ENCODE measurements around the gene BACE2. TPM values are rescaled to one million over a fixed set of nuclear protein-coding genes. Genes with fewer than 3 reads are reported as not detected.
A peak's percentile ranks its signal among the peaks of the same experiment; 100 is the strongest.

Gene BACE2
- total and polyA plus RNA-seq, 2 donors (not counting 1 experiment from before 2014, with no cell fraction given): 18.4 to 40.8 TPM

DNA sequence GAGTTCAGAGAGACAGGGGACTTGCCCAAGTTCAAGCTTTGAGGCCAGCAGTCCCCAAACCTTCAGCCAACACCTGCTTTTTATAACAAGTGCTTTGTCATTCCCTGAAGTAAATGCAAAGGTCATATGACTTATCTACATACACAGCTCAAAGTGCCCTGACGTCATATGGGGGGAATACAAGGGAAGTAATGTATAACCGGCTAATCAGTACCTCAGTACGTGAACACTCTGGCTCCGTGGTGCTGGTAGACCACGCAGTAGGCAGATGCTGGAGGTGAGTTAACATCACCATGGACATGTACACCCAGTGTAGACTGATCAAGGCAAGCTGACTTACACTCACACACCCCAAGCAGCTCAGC lies 60.0 kb downstream of the BACE2 start:
- H3K4me1 ChIP-seq (ENCODE audit: control insufficient read depth in 2 of 2, insufficient read depth in 2 of 2, low read length in 2 of 2): peaks cover 43 to 53% of the 10 kb centered on the region in 2 donors
- H4K20me1 ChIP-seq (ENCODE audit: control insufficient read depth, insufficient read depth, low read length, poor library complexity, severe bottlenecking): no peaks in the 10 kb centered on the region
- intact Hi-C loops (cut with micrococcal nuclease): no loop called here
- H2AFZ ChIP-seq (ENCODE audit: insufficient read depth, low read depth, low read length, poor library complexity, severe bottlenecking): no peak overlapping the region
- Mint-ChIP-seq H3K9me3 (ENCODE audit: insufficient read depth) (no peaks in the 10 kb centered on the region), H3K27ac (peak overlapping the region; percentile 87), H3K27me3 (no peaks in the 10 kb centered on the region), H3K4me3 (peak overlapping the region; percentile 84), H3K4me1 (peaks cover 61% of the 10 kb centered on the region)
- no peak overlapping the region for H3K4me3 ChIP-seq (ENCODE audit: control extremely low read depth in 1 of 5, extremely low read depth in 1 of 5, insufficient read depth in 1 of 5, low read depth in 2 of 5, low read length in 4 of 5)
- no peak for ATAC-seq (ENCODE audit: low read depth)
- no peak overlapping the region for H3K9ac ChIP-seq (ENCODE audit: low read length)
- DNase-seq: peak; percentile 24
- no peaks in the 10 kb centered on the region for H3K9me3 ChIP-seq (ENCODE audit: control extremely low read depth in 1 of 3, control insufficient read depth in 2 of 3, insufficient read depth in 1 of 3, low read length in 2 of 3)
- H3K27me3 ChIP-seq (replicated peaks in 1 of 4; ENCODE audit: control extremely low read depth in 1 of 4, control insufficient read depth in 3 of 4, insufficient read depth in 4 of 4, low read length in 3 of 4): no peaks in the 10 kb centered on the region
- WGBS (ENCODE audit: insufficient coverage): no CpG with 5 or more reads among the region's 5 CpGs
- H3K79me2 ChIP-seq (ENCODE audit: control insufficient read depth, insufficient read depth, low read length): peaks cover 28% of the 10 kb centered on the region
- H3K36me3 ChIP-seq (replicated peaks in 1 of 2; ENCODE audit: control extremely low read depth in 1 of 2, control insufficient read depth in 1 of 2, extremely low read depth in 1 of 2, insufficient read depth in 2 of 2, low read length in 1 of 2): no peaks in the 10 kb centered on the region
- TF ChIP-seq EZH2 (IDR thresholded peaks at IDR 0.05; ENCODE audit: borderline replicate concordance, insufficient read depth, low read depth, low read length, poor library complexity, severe bottlenecking): no peak
- peak overlapping the region; percentile 87 to 89 for H3K27ac ChIP-seq (ENCODE audit: low read length in 2 of 2)
- CTCF ChIA-PET: interaction anchor here (1.4 to 2.4 kb wide), 2 partner anchors 56 to 59 kb away, joined by 3 to 12 read pairs; no protein-coding TSS in a partner anchor
- POLR2A ChIA-PET: no interaction called here
- H3K4me2 ChIP-seq (replicated peaks; ENCODE audit: low read depth, low read length, poor library complexity, severe bottlenecking): peak overlapping the region; percentile 76

GRCh38 chr21:41228492-41228891 lies 60.5 kb downstream of the BACE2 start:
- no peaks in the 10 kb centered on the region for H3K27me3 Mint-ChIP-seq
- intact Hi-C loops (cut with micrococcal nuclease): no loop called here
- H3K4me3 Mint-ChIP-seq: peak overlapping the region; percentile 84

More at GRCh38 chr21:41228492-41228891, 60.5 kb downstream of the BACE2 start:
- H2AFZ ChIP-seq (ENCODE audit: insufficient read depth, low read depth, low read length, poor library complexity, severe bottlenecking): no peak overlapping the region
- no peak overlapping the region for H3K4me3 ChIP-seq (ENCODE audit: control extremely low read depth in 1 of 5, extremely low read depth in 1 of 5, insufficient read depth in 1 of 5, low read depth in 2 of 5, low read length in 4 of 5)
- peaks cover 33% of the 10 kb centered on the region for H3K79me2 ChIP-seq (ENCODE audit: control insufficient read depth, insufficient read depth, low read length)
- no peak for DNase-seq
- peaks cover 66% of the 10 kb centered on the region for H3K4me1 Mint-ChIP-seq
- no peaks in the 10 kb centered on the region for H3K27me3 ChIP-seq (replicated peaks in 1 of 4; ENCODE audit: control extremely low read depth in 1 of 4, control insufficient read depth in 3 of 4, insufficient read depth in 4 of 4, low read length in 3 of 4)
- peak overlapping the region; percentile 76 for H3K4me2 ChIP-seq (replicated peaks; ENCODE audit: low read depth, low read length, poor library complexity, severe bottlenecking)
- ATAC-seq (ENCODE audit: low read depth): no peak
- no peaks in the 10 kb centered on the region for H3K36me3 ChIP-seq (replicated peaks in 1 of 2; ENCODE audit: control extremely low read depth in 1 of 2, control insufficient read depth in 1 of 2, extremely low read depth in 1 of 2, insufficient read depth in 2 of 2, low read length in 1 of 2)
- no peaks in the 10 kb centered on the region for H3K9me3 ChIP-seq (ENCODE audit: control extremely low read depth in 1 of 3, control insufficient read depth in 2 of 3, insufficient read depth in 1 of 3, low read length in 2 of 3)
- H3K4me1 ChIP-seq (ENCODE audit: control insufficient read depth in 2 of 2, insufficient read depth in 2 of 2, low read length in 2 of 2): peaks cover 48 to 59% of the 10 kb centered on the region in 2 donors
- peak overlapping the region; percentile 87 for H3K27ac Mint-ChIP-seq
- WGBS (ENCODE audit: insufficient coverage): no CpG with 5 or more reads among the region's 5 CpGs
- H3K9me3 Mint-ChIP-seq (ENCODE audit: insufficient read depth): no peaks in the 10 kb centered on the region
- no peaks in the 10 kb centered on the region for H4K20me1 ChIP-seq (ENCODE audit: control insufficient read depth, insufficient read depth, low read length, poor library complexity, severe bottlenecking)
- H3K27ac ChIP-seq (ENCODE audit: low read length in 2 of 2): peak overlapping the region; percentile 87 to 89
- no peak for TF ChIP-seq EZH2 (IDR thresholded peaks at IDR 0.05; ENCODE audit: borderline replicate concordance, insufficient read depth, low read depth, low read length, poor library complexity, severe bottlenecking)
- TF ChIP-seq, protein P1, sequence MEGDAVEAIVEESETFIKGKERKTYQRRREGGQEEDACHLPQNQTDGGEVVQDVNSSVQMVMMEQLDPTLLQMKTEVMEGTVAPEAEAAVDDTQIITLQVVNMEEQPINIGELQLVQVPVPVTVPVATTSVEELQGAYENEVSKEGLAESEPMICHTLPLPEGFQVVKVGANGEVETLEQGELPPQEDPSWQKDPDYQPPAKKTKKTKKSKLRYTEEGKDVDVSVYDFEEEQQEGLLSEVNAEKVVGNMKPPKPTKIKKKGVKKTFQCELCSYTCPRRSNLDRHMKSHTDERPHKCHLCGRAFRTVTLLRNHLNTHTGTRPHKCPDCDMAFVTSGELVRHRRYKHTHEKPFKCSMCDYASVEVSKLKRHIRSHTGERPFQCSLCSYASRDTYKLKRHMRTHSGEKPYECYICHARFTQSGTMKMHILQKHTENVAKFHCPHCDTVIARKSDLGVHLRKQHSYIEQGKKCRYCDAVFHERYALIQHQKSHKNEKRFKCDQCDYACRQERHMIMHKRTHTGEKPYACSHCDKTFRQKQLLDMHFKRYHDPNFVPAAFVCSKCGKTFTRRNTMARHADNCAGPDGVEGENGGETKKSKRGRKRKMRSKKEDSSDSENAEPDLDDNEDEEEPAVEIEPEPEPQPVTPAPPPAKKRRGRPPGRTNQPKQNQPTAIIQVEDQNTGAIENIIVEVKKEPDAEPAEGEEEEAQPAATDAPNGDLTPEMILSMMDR (IDR thresholded peaks at IDR 0.05): no peak
- ChIA-PET CTCF (interaction anchor here (1.4 to 2.4 kb wide), 2 partner anchors 56 to 59 kb away, joined by 3 to 12 read pairs; no protein-coding TSS in a partner anchor), POLR2A (no interaction called here)
- no peak overlapping the region for H3K9ac ChIP-seq (ENCODE audit: low read length)
